Fibroblast of peridontal ligament (primary cell): ENCODE results near the gene CAPZB.

Experiments
- DNase-seq: peaks from one replicate; pipeline ENCODE4 v3.0.0-alpha.2; 2010; ENCODE audit errors: extremely low read depth

Gene CAPZB

DNA sequence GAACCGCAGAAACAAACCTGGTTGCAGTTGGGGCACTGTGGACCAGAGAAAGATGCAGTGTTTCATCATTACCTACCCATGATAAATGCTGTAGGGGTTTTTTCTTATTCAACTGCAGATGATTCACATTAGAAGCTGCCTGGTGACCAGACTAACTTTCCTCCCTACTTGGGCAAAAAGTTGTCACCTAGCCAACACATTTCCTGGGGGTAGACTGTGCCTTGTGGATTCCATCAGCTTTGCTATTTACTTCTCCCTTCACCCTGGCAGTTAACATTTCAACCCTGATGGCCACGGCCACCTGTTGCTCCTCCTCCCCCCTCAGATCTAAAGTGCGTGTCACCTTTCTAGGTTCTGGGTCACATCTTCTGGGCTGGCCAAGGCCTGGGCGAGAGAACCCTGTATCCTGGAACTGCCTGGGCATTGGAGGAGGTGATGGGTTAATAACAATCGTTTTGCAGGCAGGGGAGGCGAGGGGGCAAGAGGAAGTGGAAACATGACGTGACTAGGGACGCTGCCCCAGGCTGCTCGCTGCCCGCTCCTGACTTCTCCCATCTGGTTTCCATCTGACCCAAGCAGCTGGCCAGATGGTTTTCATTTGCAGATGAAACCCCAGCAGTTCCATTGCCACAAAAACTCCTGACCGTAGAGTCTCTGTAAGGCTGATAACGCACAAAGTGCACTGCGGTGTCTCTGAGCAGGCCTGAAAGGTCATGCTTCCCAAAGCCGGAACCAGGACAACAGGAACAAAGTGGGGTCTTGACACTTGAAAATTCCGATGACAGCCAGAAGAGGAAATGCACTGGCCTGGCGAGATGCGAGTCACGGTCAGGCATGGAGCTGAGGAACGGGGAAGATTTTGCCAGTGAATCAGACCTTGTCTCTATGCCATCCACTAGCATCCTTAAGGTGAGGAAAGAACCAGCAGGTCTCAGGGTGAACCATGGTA is 36.6 kb downstream of the CAPZB start:
- peak; percentile 95 for DNase-seq

DNA sequence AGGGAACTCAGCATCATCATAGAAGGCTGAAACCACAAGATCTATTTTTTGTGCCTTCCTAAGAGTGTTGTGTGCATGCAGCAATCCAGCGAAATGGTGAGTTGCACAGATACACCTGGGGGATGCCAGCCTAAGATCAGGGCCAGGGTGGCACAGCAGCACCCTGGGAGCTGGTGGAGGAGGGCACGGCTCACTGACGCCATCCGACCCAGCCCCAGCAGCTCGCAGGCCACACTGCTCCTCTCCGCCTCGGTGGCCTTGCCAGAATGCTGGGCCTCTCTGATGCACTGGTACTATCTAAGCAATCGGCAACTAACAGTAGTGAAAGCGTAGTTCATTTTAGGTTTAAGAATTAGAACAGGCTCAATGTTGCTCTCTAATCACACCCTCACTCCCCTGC is 37.8 kb downstream of the CAPZB start:
- no peak for DNase-seq

DNA sequence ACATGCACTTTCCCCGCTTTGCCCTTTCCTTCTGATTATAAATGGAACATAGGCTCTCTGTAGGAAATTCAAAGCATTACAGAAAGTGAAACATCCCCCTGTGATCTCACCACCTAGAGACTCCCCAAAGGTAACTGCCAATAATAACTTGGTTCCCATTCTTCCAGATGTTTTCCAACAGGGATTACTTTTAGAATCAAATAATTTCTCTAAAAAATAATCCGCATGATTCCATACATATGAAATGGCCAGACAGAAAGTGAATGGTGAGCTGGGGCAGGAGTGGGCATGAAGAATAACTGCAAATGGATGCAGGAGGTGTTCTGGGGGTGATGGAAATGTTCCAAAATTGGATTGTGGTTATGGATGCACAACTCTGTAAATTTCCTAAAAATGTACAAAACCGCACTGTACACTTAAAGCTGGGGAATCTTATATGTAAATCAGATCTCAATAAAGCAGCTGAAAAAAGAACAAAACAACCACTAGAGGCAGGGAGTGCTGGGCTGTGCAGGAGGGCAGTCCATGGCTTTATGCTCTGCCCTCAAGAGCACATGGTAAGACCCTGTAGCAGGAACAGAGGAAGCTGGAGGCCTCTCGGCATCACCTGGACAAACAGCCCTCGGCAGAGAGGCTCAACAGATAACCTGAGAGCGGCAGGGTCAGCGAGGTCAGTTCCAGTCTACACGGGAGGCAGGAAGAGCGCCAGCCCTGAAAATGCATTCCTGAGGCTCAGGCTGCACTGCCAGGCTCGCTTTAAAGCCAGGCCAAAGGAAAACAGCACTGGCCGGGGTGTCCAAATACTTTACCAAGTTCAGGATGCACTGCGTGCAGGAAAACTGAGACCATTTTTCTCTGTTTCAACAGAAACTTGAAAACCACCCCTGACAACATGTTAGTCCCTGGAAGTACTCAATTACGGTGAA is 39.7 kb downstream of the CAPZB start:
- no peak for DNase-seq

GRCh38 chr1:19444296-19445021 is 40.9 kb downstream of the CAPZB start:
- DNase-seq, result no peak

- no peak for DNase-seq
Observed at GRCh38 chr1:19443326-19443725, 42.0 kb downstream of the CAPZB start.

DNA sequence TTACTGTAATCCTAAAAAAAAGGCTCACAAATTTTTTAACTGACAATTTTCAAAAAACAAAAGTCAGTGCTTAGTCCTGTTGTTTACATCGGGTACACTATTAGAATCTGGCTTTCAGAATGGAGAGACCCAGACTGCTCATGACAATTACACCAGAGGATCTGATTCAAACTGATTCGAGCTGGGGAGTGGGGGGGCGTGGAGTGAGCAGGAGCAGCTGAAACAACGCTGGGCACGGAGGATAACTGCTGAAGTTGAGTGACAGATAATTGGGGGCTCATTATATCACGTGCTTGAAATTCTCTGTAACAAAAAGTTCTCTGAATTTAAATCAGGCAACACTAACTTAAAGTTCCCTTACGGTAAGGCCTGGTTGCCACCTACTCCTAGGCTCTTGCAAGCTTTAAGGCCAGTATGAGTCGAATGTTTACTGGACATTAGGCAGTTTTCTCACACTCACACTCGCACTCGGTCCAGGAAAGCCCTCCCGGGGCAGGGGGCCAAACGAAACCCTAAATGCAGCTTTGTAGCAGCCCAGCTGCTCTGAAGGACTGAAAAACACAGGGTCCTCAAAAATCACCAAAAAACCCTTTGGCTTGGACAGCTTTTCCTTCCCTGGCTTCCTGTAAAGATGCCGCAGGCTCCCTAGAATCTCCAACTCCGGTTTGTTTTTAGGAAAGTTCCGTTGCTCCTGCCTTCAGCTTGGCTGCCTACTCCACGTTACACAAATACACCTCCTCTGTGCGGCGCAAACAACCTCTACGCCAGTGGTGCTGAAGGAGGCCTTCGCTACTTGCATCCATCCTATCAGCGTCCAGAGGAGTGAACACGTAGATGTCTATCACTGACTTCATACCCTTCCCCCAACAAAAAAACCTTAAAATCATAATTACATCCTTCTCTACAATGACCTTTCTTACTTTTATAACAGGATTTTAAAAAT is 42.9 kb downstream of the CAPZB start:
- DNase-seq, result peak; percentile 43

DNA sequence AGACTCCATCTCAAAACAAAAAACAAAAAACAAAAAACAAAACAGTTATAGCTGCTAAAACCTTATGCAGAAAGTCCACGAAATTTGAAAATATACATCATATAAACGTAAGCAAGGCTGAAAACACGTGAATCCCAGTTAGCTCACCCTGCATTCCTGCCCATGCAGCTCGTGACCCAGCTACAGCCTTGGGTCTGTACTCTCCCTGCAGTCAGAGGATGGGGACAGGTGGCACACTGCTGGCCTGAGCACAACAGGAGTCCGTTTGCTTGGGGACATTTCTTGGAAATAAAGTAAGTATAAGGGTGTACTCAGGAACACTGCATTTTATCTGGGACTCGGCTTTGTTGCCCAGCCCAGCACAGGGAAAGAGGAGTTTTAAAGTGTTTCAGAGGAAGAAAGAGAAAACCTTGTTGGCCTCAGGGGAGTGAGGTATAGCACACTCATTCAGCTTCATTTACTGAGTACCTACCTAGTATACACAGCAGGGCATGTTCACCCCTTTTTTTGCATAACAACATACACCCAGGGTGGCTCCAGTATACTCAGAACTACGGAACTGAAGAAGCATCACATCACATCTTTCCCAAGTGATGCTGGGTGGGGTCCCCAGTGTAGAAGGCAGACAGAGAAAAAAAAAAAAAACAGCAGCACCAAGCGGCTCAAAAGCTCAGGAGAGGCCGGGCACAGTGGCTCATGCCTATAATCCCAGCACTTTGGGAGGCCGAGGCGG is 44.1 kb downstream of the CAPZB start:
- DNase-seq, result no peak

DNA sequence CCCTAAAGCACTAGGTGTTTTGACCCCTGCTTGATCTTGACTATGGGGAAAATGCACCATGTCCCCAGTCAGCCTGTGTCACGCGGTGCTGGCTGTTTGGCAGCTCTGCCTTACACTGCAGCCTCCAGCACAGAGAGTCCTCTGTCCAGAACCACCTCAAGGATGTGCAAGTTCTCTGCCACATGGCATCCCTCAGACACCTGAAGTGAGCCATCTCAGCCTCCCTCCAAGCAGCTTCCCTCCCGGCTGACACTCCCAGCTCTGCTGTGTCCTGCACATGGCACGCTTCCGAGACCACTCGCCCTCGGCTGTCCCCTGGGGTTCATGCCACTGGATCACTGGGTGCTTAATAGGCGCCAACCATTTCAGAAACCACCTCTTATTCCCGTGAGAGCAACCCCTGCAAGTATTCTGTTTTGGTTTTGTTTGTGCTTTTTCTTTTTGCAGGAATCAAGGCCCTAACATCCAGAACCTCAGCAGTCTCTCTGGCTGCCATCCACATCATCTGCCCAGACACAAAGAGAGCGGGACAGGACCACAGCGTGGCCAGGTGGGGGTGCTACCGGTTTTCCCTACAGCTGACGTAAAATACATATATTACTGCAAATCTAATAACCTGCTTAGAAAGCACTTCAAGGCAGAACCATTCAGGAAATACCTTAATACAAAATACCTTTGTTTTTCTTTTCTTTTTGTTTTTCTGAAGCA is 45.7 kb downstream of the CAPZB start:
- no peak for DNase-seq

GRCh38 chr1:19438516-19439195 is 46.7 kb downstream of the CAPZB start:
- no peak for DNase-seq

- DNase-seq, result no peak
Observed at GRCh38 chr1:19437891-19438294, 47.4 kb downstream of the CAPZB start.

DNA sequence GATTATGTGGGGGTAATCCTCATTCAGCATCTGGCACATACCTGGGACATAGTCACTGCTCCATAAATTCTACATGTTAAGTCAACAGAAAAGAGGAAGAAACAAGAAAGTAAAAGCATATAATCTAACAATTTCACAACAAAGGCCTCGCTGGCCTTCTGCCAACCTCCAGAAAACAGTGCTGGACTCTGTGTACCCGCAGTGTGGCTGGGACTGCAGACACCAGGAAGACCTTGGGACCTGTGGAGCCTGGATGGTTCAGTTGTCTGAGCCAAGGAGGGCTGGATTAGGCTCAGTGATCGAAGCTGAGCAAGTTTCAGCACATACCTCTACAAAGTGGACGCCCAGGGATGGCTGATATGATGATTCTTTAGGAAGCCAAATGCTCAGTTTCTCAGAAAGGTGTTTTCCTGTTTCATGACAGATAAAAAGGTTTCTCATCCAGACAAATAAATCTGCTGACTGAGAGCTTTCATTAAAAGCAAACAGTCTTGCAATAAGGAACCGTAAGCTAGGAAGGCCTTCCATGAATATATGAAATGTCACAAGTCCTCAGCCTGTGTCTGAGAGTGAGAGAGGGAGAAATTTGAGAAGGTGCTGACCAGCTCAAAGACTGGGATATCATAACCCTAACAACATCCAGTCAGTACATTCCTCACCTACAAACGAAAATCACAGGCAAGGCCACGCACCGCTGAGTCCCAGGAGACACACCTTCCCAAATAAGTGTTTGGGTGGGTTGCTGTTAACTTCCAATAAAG is 48.4 kb downstream of the CAPZB start:
- DNase-seq, result no peak

- peak; percentile 69 for DNase-seq
Observed at GRCh38 chr1:19435851-19436455, 49.4 kb downstream of the CAPZB start.

- peak; percentile 95 for DNase-seq
Observed at GRCh38 chr1:19435181-19435580, 50.2 kb downstream of the CAPZB start.

DNA sequence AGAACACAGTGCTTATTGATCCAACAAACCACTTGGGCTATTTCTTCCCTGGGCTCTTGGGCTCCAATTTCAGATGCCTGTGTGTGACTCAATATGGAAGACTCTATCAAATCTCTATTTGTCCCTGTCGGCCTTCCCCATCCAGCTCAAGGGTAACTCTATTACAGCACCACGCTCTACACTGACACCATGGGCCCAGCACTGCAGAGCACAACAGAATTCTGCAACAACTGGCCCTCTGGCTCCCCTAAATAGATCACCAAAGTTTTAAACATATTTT is 51.7 kb downstream of the CAPZB start:
- no peak for DNase-seq

DNA sequence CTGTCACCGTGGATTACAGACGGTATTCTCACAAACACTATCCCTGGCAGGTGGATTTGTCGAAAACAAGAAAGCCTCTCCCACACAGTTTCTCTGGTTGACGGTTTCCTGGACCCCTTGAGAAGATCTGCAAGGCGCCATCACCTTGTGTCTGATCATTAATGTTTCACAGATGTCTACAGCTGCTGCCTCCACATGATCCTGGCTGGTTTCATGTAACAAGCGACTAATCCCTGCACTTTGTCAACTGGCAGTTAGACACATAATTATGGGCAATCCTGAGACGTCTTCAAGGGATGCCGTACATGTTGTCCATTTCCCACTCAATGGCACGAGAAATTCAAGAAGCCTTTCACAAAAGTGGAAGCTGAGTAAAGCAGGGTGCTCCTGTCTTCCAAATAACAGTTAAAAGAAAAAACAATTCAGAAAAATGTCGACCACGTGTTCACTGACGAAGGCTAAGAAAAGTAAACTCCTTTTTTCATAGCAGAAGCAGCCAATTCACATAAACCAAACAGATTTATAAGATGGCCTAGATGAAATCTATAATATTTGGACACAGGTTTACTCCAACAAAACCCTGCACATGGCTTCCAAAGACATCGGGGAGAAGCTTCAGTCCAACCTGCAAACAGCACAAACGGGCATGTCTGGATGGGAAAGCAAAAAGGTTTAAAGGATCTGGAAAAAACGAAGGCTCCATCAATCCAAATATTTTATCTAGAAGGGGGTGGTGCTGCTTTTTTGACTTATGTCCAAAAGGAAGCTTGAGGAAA is 52.2 kb downstream of the CAPZB start:
- DNase-seq, result no peak

GRCh38 chr1:19430121-19431068 is 54.9 kb downstream of the CAPZB start:
- peak; percentile 65 for DNase-seq
